ENCODE results near the gene SLN.
A peak's percentile ranks its signal among the peaks of the same experiment; 100 is the strongest.

Gene SLN

GRCh38 chr11:107676336-107677057 is 35.4 kb downstream of the SLN start:
- Histone ChIP-seq H3K4me3 (ENCODE audit: low read depth in 1 of 5, low read length in 5 of 5) (no peak overlapping the region), H3K36me3 (ENCODE audit: control insufficient read depth in 5 of 5, insufficient read depth in 5 of 5, low read length in 5 of 5) (no peaks in the 10 kb centered on the region), H3K9ac (ENCODE audit: low read length in 5 of 5) (no peak overlapping the region), H3K27ac (ENCODE audit: low read depth, low read length) (no peak overlapping the region), H3K4me1 (ENCODE audit: control insufficient read depth in 5 of 5, insufficient read depth in 5 of 5, low read length in 5 of 5) (no peaks in the 10 kb centered on the region), H3K27me3 (ENCODE audit: control insufficient read depth in 5 of 5, insufficient read depth in 4 of 5, low read length in 5 of 5) (no peaks in the 10 kb centered on the region), H3K9me3 (ENCODE audit: control insufficient read depth in 5 of 5, low read length in 5 of 5) (peaks cover 0 to 2% (median 0%) of the 10 kb centered on the region in 5 donors)

GRCh38 chr11:107675902-107676301 is 36.0 kb downstream of the SLN start:
- Histone ChIP-seq H3K4me1 (ENCODE audit: control insufficient read depth in 5 of 5, insufficient read depth in 5 of 5, low read length in 5 of 5) (no peaks in the 10 kb centered on the region), H3K9me3 (ENCODE audit: control insufficient read depth in 5 of 5, low read length in 5 of 5) (peaks cover 0 to 2% (median 0%) of the 10 kb centered on the region in 5 donors), H3K27ac (ENCODE audit: low read depth, low read length) (no peak overlapping the region), H3K9ac (ENCODE audit: low read length in 5 of 5) (no peak overlapping the region), H3K4me3 (ENCODE audit: low read depth in 1 of 5, low read length in 5 of 5) (no peak overlapping the region), H3K27me3 (ENCODE audit: control insufficient read depth in 5 of 5, insufficient read depth in 4 of 5, low read length in 5 of 5) (no peaks in the 10 kb centered on the region), H3K36me3 (ENCODE audit: control insufficient read depth in 5 of 5, insufficient read depth in 5 of 5, low read length in 5 of 5) (no peaks in the 10 kb centered on the region)

- Histone ChIP-seq H3K9me3 (ENCODE audit: control insufficient read depth in 5 of 5, low read length in 5 of 5) (no peaks in the 10 kb centered on the region), H3K9ac (ENCODE audit: low read length in 5 of 5) (no peak overlapping the region), H3K4me3 (ENCODE audit: low read depth in 1 of 5, low read length in 5 of 5) (no peak overlapping the region), H3K4me1 (ENCODE audit: control insufficient read depth in 5 of 5, insufficient read depth in 5 of 5, low read length in 5 of 5) (peaks cover 0 to 15% (median 5%) of the 10 kb centered on the region in 5 donors), H3K36me3 (ENCODE audit: control insufficient read depth in 5 of 5, insufficient read depth in 5 of 5, low read length in 5 of 5) (no peaks in the 10 kb centered on the region), H3K27me3 (ENCODE audit: control insufficient read depth in 5 of 5, insufficient read depth in 4 of 5, low read length in 5 of 5) (no peaks in the 10 kb centered on the region), H3K27ac (ENCODE audit: low read depth, low read length) (no peak overlapping the region)
Observed at GRCh38 chr11:107669893-107670601, 41.8 kb downstream of the SLN start.

GRCh38 chr11:107669191-107669740 is 42.6 kb downstream of the SLN start:
- Histone ChIP-seq H3K4me3 (ENCODE audit: low read depth in 1 of 5, low read length in 5 of 5) (no peak overlapping the region), H3K27me3 (ENCODE audit: control insufficient read depth in 5 of 5, insufficient read depth in 4 of 5, low read length in 5 of 5) (no peaks in the 10 kb centered on the region), H3K27ac (ENCODE audit: low read depth, low read length) (no peak overlapping the region), H3K4me1 (ENCODE audit: control insufficient read depth in 5 of 5, insufficient read depth in 5 of 5, low read length in 5 of 5) (peaks cover 1 to 22% (median 11%) of the 10 kb centered on the region in 5 donors), H3K9ac (ENCODE audit: low read length in 5 of 5) (no peak overlapping the region), H3K9me3 (ENCODE audit: control insufficient read depth in 5 of 5, low read length in 5 of 5) (no peaks in the 10 kb centered on the region), H3K36me3 (ENCODE audit: control insufficient read depth in 5 of 5, insufficient read depth in 5 of 5, low read length in 5 of 5) (no peaks in the 10 kb centered on the region)

GRCh38 chr11:107666911-107667613 is 44.8 kb downstream of the SLN start:
- no peak overlapping the region for H3K4me3 ChIP-seq (ENCODE audit: low read depth in 1 of 5, low read length in 5 of 5)
- H3K4me1 ChIP-seq (ENCODE audit: control insufficient read depth in 5 of 5, insufficient read depth in 5 of 5, low read length in 5 of 5): peaks cover 1 to 22% (median 11%) of the 10 kb centered on the region in 5 donors
- no peaks in the 10 kb centered on the region for H3K9me3 ChIP-seq (ENCODE audit: control insufficient read depth in 5 of 5, low read length in 5 of 5)
- H3K9ac ChIP-seq (ENCODE audit: low read length in 5 of 5): no peak overlapping the region
- H3K36me3 ChIP-seq (ENCODE audit: control insufficient read depth in 5 of 5, insufficient read depth in 5 of 5, low read length in 5 of 5): no peaks in the 10 kb centered on the region
- H3K27me3 ChIP-seq (ENCODE audit: control insufficient read depth in 5 of 5, insufficient read depth in 4 of 5, low read length in 5 of 5): no peaks in the 10 kb centered on the region
- no peak overlapping the region for H3K27ac ChIP-seq (ENCODE audit: low read depth, low read length)

- H3K4me3 ChIP-seq (ENCODE audit: low read depth in 1 of 5, low read length in 5 of 5): peak overlapping the region in 1 of 5 donors; percentile 10
- no peaks in the 10 kb centered on the region for H3K36me3 ChIP-seq (ENCODE audit: control insufficient read depth in 5 of 5, insufficient read depth in 5 of 5, low read length in 5 of 5)
- H3K4me1 ChIP-seq (ENCODE audit: control insufficient read depth in 5 of 5, insufficient read depth in 5 of 5, low read length in 5 of 5): peaks cover 1 to 22% (median 11%) of the 10 kb centered on the region in 5 donors
- peak overlapping the region; percentile 49 for H3K27ac ChIP-seq (ENCODE audit: low read depth, low read length)
- H3K27me3 ChIP-seq (ENCODE audit: control insufficient read depth in 5 of 5, insufficient read depth in 4 of 5, low read length in 5 of 5): no peaks in the 10 kb centered on the region
- H3K9me3 ChIP-seq (ENCODE audit: control insufficient read depth in 5 of 5, low read length in 5 of 5): no peaks in the 10 kb centered on the region
- no peak overlapping the region for H3K9ac ChIP-seq (ENCODE audit: low read length in 5 of 5)
Observed at GRCh38 chr11:107665018-107665417, 46.8 kb downstream of the SLN start.

- no peak overlapping the region for H3K4me3 ChIP-seq (ENCODE audit: low read depth in 1 of 5, low read length in 5 of 5)
- H3K27ac ChIP-seq (ENCODE audit: low read depth, low read length): no peak overlapping the region
- no peaks in the 10 kb centered on the region for H3K27me3 ChIP-seq (ENCODE audit: control insufficient read depth in 5 of 5, insufficient read depth in 4 of 5, low read length in 5 of 5)
- H3K9ac ChIP-seq (ENCODE audit: low read length in 5 of 5): no peak overlapping the region
- no peaks in the 10 kb centered on the region for H3K9me3 ChIP-seq (ENCODE audit: control insufficient read depth in 5 of 5, low read length in 5 of 5)
- no peaks in the 10 kb centered on the region for H3K36me3 ChIP-seq (ENCODE audit: control insufficient read depth in 5 of 5, insufficient read depth in 5 of 5, low read length in 5 of 5)
- peaks cover 1 to 18% (median 11%) of the 10 kb centered on the region in 5 donors for H3K4me1 ChIP-seq (ENCODE audit: control insufficient read depth in 5 of 5, insufficient read depth in 5 of 5, low read length in 5 of 5)
Observed at GRCh38 chr11:107661656-107662055, 50.2 kb downstream of the SLN start.

- H3K36me3 ChIP-seq (ENCODE audit: control insufficient read depth in 5 of 5, insufficient read depth in 5 of 5, low read length in 5 of 5): no peaks in the 10 kb centered on the region
- H3K9ac ChIP-seq (ENCODE audit: low read length in 5 of 5): no peak overlapping the region
- H3K4me3 ChIP-seq (ENCODE audit: low read depth in 1 of 5, low read length in 5 of 5): no peak overlapping the region
- no peaks in the 10 kb centered on the region for H3K9me3 ChIP-seq (ENCODE audit: control insufficient read depth in 5 of 5, low read length in 5 of 5)
- no peak overlapping the region for H3K27ac ChIP-seq (ENCODE audit: low read depth, low read length)
- no peaks in the 10 kb centered on the region for H3K27me3 ChIP-seq (ENCODE audit: control insufficient read depth in 5 of 5, insufficient read depth in 4 of 5, low read length in 5 of 5)
- peaks cover 1 to 8% (median 5%) of the 10 kb centered on the region in 5 donors for H3K4me1 ChIP-seq (ENCODE audit: control insufficient read depth in 5 of 5, insufficient read depth in 5 of 5, low read length in 5 of 5)
Observed at GRCh38 chr11:107660066-107660465, 51.8 kb downstream of the SLN start.

GRCh38 chr11:107659310-107659709 is 52.5 kb downstream of the SLN start:
- H3K4me1 ChIP-seq (ENCODE audit: control insufficient read depth in 5 of 5, insufficient read depth in 5 of 5, low read length in 5 of 5): peaks cover 0 to 2% (median 0%) of the 10 kb centered on the region in 5 donors
- H3K9ac ChIP-seq (ENCODE audit: low read length in 5 of 5): no peak overlapping the region
- H3K9me3 ChIP-seq (ENCODE audit: control insufficient read depth in 5 of 5, low read length in 5 of 5): no peaks in the 10 kb centered on the region
- no peaks in the 10 kb centered on the region for H3K27me3 ChIP-seq (ENCODE audit: control insufficient read depth in 5 of 5, insufficient read depth in 4 of 5, low read length in 5 of 5)
- H3K27ac ChIP-seq (ENCODE audit: low read depth, low read length): no peak overlapping the region
- H3K4me3 ChIP-seq (ENCODE audit: low read depth in 1 of 5, low read length in 5 of 5): no peak overlapping the region
- H3K36me3 ChIP-seq (ENCODE audit: control insufficient read depth in 5 of 5, insufficient read depth in 5 of 5, low read length in 5 of 5): no peaks in the 10 kb centered on the region

Measured in subcutaneous abdominal adipose tissue (tissue), 5 donors.